ENCODE results near the gene PCDH15. TPM values are rescaled to one million over a fixed set of nuclear protein-coding genes. Genes with fewer than 3 reads are reported as not detected.

Gene PCDH15
- total and polyA plus RNA-seq, 2 of the 8 experiments (the other 6 are each of a cell fraction or from before 2014, with no cell fraction given) = 0.11 TPM; not detected in 1

DNA sequence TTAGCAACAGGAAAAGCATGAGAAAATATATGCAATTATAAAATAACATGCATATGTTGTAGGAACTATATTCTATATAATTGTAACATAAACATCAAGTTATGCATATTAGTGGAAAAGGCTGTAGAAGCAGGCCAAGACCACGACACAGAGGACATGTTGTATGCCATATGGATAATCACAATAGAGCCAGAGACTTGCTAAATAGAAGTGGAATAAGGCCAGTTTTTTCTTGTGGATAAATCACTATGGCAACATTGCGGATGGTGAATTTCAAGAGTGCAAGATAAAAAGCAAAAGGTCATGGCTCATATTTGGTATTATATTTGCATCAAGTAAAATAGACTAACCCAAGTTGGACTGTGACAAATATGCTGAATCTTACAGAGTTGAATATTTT lies 93.0 kb downstream of the PCDH15 start (continued):
- TF ChIP-seq, protein P1, sequence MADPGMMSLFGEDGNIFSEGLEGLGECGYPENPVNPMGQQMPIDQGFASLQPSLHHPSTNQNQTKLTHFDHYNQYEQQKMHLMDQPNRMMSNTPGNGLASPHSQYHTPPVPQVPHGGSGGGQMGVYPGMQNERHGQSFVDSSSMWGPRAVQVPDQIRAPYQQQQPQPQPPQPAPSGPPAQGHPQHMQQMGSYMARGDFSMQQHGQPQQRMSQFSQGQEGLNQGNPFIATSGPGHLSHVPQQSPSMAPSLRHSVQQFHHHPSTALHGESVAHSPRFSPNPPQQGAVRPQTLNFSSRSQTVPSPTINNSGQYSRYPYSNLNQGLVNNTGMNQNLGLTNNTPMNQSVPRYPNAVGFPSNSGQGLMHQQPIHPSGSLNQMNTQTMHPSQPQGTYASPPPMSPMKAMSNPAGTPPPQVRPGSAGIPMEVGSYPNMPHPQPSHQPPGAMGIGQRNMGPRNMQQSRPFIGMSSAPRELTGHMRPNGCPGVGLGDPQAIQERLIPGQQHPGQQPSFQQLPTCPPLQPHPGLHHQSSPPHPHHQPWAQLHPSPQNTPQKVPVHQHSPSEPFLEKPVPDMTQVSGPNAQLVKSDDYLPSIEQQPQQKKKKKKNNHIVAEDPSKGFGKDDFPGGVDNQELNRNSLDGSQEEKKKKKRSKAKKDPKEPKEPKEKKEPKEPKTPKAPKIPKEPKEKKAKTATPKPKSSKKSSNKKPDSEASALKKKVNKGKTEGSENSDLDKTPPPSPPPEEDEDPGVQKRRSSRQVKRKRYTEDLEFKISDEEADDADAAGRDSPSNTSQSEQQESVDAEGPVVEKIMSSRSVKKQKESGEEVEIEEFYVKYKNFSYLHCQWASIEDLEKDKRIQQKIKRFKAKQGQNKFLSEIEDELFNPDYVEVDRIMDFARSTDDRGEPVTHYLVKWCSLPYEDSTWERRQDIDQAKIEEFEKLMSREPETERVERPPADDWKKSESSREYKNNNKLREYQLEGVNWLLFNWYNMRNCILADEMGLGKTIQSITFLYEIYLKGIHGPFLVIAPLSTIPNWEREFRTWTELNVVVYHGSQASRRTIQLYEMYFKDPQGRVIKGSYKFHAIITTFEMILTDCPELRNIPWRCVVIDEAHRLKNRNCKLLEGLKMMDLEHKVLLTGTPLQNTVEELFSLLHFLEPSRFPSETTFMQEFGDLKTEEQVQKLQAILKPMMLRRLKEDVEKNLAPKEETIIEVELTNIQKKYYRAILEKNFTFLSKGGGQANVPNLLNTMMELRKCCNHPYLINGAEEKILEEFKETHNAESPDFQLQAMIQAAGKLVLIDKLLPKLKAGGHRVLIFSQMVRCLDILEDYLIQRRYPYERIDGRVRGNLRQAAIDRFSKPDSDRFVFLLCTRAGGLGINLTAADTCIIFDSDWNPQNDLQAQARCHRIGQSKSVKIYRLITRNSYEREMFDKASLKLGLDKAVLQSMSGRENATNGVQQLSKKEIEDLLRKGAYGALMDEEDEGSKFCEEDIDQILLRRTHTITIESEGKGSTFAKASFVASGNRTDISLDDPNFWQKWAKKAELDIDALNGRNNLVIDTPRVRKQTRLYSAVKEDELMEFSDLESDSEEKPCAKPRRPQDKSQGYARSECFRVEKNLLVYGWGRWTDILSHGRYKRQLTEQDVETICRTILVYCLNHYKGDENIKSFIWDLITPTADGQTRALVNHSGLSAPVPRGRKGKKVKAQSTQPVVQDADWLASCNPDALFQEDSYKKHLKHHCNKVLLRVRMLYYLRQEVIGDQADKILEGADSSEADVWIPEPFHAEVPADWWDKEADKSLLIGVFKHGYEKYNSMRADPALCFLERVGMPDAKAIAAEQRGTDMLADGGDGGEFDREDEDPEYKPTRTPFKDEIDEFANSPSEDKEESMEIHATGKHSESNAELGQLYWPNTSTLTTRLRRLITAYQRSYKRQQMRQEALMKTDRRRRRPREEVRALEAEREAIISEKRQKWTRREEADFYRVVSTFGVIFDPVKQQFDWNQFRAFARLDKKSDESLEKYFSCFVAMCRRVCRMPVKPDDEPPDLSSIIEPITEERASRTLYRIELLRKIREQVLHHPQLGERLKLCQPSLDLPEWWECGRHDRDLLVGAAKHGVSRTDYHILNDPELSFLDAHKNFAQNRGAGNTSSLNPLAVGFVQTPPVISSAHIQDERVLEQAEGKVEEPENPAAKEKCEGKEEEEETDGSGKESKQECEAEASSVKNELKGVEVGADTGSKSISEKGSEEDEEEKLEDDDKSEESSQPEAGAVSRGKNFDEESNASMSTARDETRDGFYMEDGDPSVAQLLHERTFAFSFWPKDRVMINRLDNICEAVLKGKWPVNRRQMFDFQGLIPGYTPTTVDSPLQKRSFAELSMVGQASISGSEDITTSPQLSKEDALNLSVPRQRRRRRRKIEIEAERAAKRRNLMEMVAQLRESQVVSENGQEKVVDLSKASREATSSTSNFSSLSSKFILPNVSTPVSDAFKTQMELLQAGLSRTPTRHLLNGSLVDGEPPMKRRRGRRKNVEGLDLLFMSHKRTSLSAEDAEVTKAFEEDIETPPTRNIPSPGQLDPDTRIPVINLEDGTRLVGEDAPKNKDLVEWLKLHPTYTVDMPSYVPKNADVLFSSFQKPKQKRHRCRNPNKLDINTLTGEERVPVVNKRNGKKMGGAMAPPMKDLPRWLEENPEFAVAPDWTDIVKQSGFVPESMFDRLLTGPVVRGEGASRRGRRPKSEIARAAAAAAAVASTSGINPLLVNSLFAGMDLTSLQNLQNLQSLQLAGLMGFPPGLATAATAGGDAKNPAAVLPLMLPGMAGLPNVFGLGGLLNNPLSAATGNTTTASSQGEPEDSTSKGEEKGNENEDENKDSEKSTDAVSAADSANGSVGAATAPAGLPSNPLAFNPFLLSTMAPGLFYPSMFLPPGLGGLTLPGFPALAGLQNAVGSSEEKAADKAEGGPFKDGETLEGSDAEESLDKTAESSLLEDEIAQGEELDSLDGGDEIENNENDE (IDR thresholded peaks at IDR 0.05; ENCODE audit: insufficient replicate concordance, low read length) = no peak
- TF ChIP-seq RAD21 (IDR thresholded peaks at IDR 0.05 in 1 of 2, conservative IDR thresholded peaks at IDR 0.05 in 1 of 2; ENCODE audit: low read depth in 2 of 2, low read length in 2 of 2) (no peak), KDM1A (IDR thresholded peaks at IDR 0.05; ENCODE audit: borderline replicate concordance, low read length) (no peak), BCL11A (IDR thresholded peaks at IDR 0.05; ENCODE audit: low read depth in 2 of 2, low read length in 2 of 2) (no peak), TBP (IDR thresholded peaks at IDR 0.05; ENCODE audit: low read depth, low read length) (no peak), CEBPB (IDR thresholded peaks at IDR 0.05; ENCODE audit: low read depth, low read length) (no peak), POU5F1 (IDR thresholded peaks at IDR 0.05; ENCODE audit: low read depth, low read length) (no peak), SRF (IDR thresholded peaks at IDR 0.05; ENCODE audit: low read depth, low read length) (no peak), EGR1 (IDR thresholded peaks at IDR 0.05; ENCODE audit: borderline replicate concordance, low read depth, low read length) (no peak), SIRT6 (IDR thresholded peaks at IDR 0.05; ENCODE audit: low read length) (no peak)
- TF ChIP-seq, protein P2, sequence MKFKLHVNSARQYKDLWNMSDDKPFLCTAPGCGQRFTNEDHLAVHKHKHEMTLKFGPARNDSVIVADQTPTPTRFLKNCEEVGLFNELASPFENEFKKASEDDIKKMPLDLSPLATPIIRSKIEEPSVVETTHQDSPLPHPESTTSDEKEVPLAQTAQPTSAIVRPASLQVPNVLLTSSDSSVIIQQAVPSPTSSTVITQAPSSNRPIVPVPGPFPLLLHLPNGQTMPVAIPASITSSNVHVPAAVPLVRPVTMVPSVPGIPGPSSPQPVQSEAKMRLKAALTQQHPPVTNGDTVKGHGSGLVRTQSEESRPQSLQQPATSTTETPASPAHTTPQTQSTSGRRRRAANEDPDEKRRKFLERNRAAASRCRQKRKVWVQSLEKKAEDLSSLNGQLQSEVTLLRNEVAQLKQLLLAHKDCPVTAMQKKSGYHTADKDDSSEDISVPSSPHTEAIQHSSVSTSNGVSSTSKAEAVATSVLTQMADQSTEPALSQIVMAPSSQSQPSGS (IDR thresholded peaks at IDR 0.05; ENCODE audit: low read length) = no peak
